Smooth muscle cell (in vitro differentiated cells): Measurements from ENCODE around the gene MUC22. TPM values are rescaled to one million over a fixed set of nuclear protein-coding genes. Genes with fewer than 3 reads are reported as not detected.
A peak's percentile ranks its signal among the peaks of the same experiment; 100 is the strongest.

Source experiments
- DNase-seq: peaks from one replicate; lab custom pipeline; 2025; ENCODE audit not compliant: unreplicated experiment; lab: John Stamatoyannopoulos, UW
- H2AFZ ChIP-seq: fragments of 200-600 bp; sonication (generic); 2 replicates; pipeline ENCODE4 v1.6.0; 2016; ENCODE audit warnings: antibody characterized with exemption, low read depth, mild to moderate bottlenecking
- H3F3A ChIP-seq: fragments of 200-600 bp; sonication (generic); 2 replicates; pipeline ENCODE4 v1.6.0; 2017; ENCODE audit warnings: antibody characterized with exemption, low read depth
- H3K27ac ChIP-seq: fragments of 200-600 bp; sonication (generic); 2 replicates; pipeline ENCODE4 v1.5.1; 2016; ENCODE audit warnings: low read depth, mild to moderate bottlenecking
- H3K27me3 ChIP-seq: fragments of 200-600 bp; sonication (generic); 2 replicates; pipeline ENCODE4 v1.6.1; 2016; ENCODE audit warnings: low read depth, mild to moderate bottlenecking
- H3K36me3 ChIP-seq: fragments of 200-600 bp; sonication (generic); 2 replicates; pipeline ENCODE4 v1.5.1; 2016; ENCODE audit warnings: low read depth
- H3K4me1 ChIP-seq: fragments of 200-600 bp; sonication (generic); 2 replicates; pipeline ENCODE4 v1.5.1; 2016; ENCODE audit warnings: low read depth
- H3K4me2 ChIP-seq: fragments of 200-600 bp; sonication (generic); 2 replicates; pipeline ENCODE4 v1.6.0; 2016; ENCODE audit warnings: mild to moderate bottlenecking
- H3K4me3 ChIP-seq: fragments of 200-600 bp; sonication (generic); 2 replicates; pipeline ENCODE4 v1.5.1; 2016; ENCODE audit warnings: mild to moderate bottlenecking
- H3K79me2 ChIP-seq: fragments of 200-600 bp; sonication (generic); 2 replicates; pipeline ENCODE4 v1.6.0; 2016; ENCODE audit warnings: low read depth, mild to moderate bottlenecking
- H3K9ac ChIP-seq: fragments of 200-600 bp; sonication (generic); 2 replicates; pipeline ENCODE4 v1.6.0; 2016; ENCODE audit warnings: low read depth
- H3K9me3 ChIP-seq: fragments of 200-600 bp; sonication (generic); replicated peaks from 2 replicates; pipeline ENCODE4 v1.5.1; 2016; ENCODE audit warnings: low read depth
- H4K20me1 ChIP-seq: fragments of 200-600 bp; sonication (generic); 2 replicates; pipeline ENCODE4 v1.6.0; 2016; ENCODE audit warnings: low read depth
- WGBS: methylation state at CpG from one replicate; pipeline ENCODE4 v1.1.7; 2016; ENCODE audit warnings: low lambda C conversion rate; 5-methylcytosine and 5-hydroxymethylcytosine counted together
- polyA plus RNA-seq: library from polyadenylated mRNA; unstranded; fragments of >200 nt; fragmentation: Nextera tagmentation; extraction: Ambion mirVana; gene quantifications from 2 replicates; pipeline ENCODE4 v1.2.1, GENCODE V29; 2016
- total RNA-seq: library from RNA; depleted of rRNA; stranded (reverse); fragments of >200 nt; gene quantifications from 2 replicates; pipeline ENCODE4 v1.2.3, GENCODE V29; 2014
- TF ChIP-seq, protein P1 (sequence below): fragments of 200-600 bp; sonication (generic); IDR thresholded peaks from 2 replicates; pipeline ENCODE4 v1.5.1; 2017; ENCODE audit warnings: borderline replicate concordance, mild to moderate bottlenecking, antibody characterized with exemption; ENCODE audit not compliant: insufficient read depth, poor library complexity, severe bottlenecking

The MUC22 gene
- not detected in 2 replicates for total RNA-seq
- polyA plus RNA-seq: not detected in 2 replicates

DNA sequence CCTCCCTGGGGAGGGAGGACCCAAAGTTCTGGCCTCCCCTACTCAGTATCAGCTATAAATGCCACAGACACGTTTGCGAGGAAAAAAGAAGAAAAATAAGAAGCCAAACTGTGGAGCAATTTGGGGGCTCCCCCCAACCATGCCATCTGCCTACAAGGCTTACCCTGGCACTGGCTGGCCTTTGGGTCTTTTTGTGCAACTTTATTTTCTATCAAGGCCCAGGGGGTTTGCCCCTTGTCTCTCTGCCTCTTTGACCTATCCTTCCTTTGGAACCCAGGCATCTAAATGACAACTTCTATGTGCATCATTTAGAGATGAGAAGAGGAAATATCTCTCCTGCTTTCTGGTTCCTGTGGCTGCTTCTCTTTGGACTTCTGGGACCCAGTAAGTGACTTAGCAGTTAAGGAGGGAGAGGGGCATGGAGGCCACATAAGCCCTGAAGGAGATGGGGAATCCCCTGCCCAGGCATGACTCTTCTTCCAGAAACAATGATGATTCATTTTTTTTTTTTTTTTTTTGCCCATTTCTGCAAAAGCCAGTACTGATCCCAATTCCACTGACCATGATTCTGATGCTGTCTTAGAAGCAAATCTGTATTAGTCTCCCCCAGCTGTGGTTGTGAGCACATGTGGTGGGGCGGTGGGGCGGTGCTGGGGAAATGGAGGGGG, at the start of gene MUC22:
MUC22 (plus strand) TSS at position 82 of the 668 bp plus-strand sequence; CDS start at position 315, 233 bp downstream.
- no peak within 1 kb of the TSS for H2AFZ ChIP-seq
- WGBS: 81% methylated on average over 4 of the region's 4 CpGs
- no peaks in the 10 kb centered on the region for H4K20me1 ChIP-seq
- no peak for DNase-seq
- no peak within 1 kb of the TSS for H3K4me3 ChIP-seq
- no peaks in the 10 kb centered on the region for H3K4me1 ChIP-seq
- no peaks in the 10 kb centered on the region for H3K36me3 ChIP-seq
- H3K27ac ChIP-seq: peak within 1 kb of the TSS; percentile 72
- no peaks in the 10 kb centered on the region for H3K27me3 ChIP-seq
- TF ChIP-seq, protein P1, sequence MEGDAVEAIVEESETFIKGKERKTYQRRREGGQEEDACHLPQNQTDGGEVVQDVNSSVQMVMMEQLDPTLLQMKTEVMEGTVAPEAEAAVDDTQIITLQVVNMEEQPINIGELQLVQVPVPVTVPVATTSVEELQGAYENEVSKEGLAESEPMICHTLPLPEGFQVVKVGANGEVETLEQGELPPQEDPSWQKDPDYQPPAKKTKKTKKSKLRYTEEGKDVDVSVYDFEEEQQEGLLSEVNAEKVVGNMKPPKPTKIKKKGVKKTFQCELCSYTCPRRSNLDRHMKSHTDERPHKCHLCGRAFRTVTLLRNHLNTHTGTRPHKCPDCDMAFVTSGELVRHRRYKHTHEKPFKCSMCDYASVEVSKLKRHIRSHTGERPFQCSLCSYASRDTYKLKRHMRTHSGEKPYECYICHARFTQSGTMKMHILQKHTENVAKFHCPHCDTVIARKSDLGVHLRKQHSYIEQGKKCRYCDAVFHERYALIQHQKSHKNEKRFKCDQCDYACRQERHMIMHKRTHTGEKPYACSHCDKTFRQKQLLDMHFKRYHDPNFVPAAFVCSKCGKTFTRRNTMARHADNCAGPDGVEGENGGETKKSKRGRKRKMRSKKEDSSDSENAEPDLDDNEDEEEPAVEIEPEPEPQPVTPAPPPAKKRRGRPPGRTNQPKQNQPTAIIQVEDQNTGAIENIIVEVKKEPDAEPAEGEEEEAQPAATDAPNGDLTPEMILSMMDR: no peak
- no peaks in the 10 kb centered on the region for H3K79me2 ChIP-seq
- H3K9ac ChIP-seq: peak within 1 kb of the TSS; percentile 37
- peak within 1 kb of the TSS; percentile 71 for H3K4me2 ChIP-seq
- H3K9me3 ChIP-seq: no peaks in the 10 kb centered on the region
- peaks cover 9% of the 10 kb centered on the region for H3F3A ChIP-seq

DNA sequence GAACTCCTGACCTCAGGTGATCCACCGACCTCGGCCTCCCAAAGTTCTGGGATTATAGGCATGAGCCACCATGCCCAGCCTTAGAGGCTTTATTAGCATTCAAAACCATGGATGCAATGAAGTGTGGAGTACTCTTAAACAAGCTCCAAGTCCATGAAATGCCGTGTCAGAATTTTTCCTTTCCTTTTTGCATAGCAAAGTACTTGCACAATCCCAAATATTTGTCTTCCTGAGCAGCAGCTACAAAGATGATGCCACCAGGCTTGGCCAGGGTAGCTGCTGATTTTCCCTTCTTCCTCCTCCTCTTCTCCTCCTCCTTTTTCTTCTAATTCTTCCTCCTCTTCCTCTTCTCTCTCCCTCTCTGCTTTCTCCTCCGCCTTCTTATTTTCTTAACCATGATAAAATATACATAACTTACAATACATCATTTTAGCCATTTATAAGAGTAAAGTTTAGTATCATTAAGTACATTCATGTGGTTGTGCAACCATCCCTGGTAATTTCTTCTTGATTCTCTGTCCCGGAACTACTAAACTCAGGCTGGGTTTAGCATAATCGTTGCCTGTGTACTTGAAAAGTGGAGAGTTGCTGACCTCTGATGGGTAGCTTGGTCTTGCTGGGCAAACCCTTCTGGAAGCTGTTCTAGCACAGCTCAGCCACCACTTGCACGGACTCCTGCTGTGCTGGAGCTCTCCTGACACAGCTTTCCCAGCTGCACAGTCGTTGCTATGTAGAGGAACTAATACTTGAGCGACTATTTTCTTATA, 49.2 kb upstream of the MUC22 start:
- peaks cover 32% of the 10 kb centered on the region for H3K27me3 ChIP-seq
- H3K4me2 ChIP-seq: no peak overlapping the region
- TF ChIP-seq, protein P1: no peak
- no peaks in the 10 kb centered on the region for H3K79me2 ChIP-seq
- no peak overlapping the region for H2AFZ ChIP-seq
- WGBS: 83% methylated on average over 9 of the region's 9 CpGs
- H3K4me1 ChIP-seq: no peaks in the 10 kb centered on the region
- no peaks in the 10 kb centered on the region for H3F3A ChIP-seq
- H3K27ac ChIP-seq: no peak overlapping the region
- H3K9ac ChIP-seq: no peak overlapping the region
- no peaks in the 10 kb centered on the region for H3K36me3 ChIP-seq
- H3K4me3 ChIP-seq: no peak overlapping the region
- no peaks in the 10 kb centered on the region for H3K9me3 ChIP-seq
- DNase-seq: no peak
- H4K20me1 ChIP-seq: no peaks in the 10 kb centered on the region

DNA sequence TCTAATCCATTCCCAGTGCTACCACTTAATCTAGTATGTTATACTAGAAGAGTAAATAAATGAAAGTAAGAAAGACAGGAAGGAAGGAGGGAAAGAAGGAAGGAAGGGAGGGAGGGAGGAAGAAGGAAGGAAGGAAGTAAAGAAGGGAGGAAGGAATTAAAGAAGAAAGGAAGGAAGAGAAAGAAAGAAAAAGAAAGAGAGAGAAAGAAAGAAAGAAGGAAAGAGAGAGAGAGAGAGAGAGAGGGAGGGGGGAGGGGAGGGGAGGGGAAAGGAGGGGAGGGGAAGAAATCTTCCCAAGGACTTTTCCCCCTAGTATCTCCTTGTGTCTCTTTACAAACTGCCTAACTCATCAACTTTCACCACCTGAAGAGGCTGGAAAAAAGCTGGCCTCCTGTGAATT, 47.6 kb upstream of the MUC22 start:
- Histone ChIP-seq H3K27ac (no peak overlapping the region), H3K4me1 (no peaks in the 10 kb centered on the region), H3K4me3 (no peak overlapping the region), H3K4me2 (no peak overlapping the region), H3K9me3 (no peaks in the 10 kb centered on the region), H3F3A (no peaks in the 10 kb centered on the region), H3K27me3 (peaks cover 17% of the 10 kb centered on the region), H3K9ac (no peak overlapping the region), H3K36me3 (no peaks in the 10 kb centered on the region), H4K20me1 (no peaks in the 10 kb centered on the region), H3K79me2 (no peaks in the 10 kb centered on the region), H2AFZ (no peak overlapping the region)
- no peak for DNase-seq
- TF ChIP-seq, protein P1: no peak
